Endothelial cell of umbilical vein (primary cell): ENCODE results near the gene SLC25A29.

Experiments used
- EZH2 ChIP-seq: IDR thresholded peaks from 2 replicates; pipeline ENCODE4 v1.6.1; 2012; ENCODE audit warnings: borderline replicate concordance, low read depth, mild to moderate bottlenecking, moderate library complexity, low read length, inconsistent platforms; ENCODE audit not compliant: severe bottlenecking
- FOS ChIP-seq: IDR thresholded peaks from 2 replicates; pipeline ENCODE4 v1.6.1; 2011; ENCODE audit warnings: mild to moderate bottlenecking, low read length, moderate library complexity, borderline replicate concordance; ENCODE audit not compliant: insufficient read depth
- GATA2 ChIP-seq: IDR thresholded peaks from 2 replicates; pipeline ENCODE4 v1.7.0; 2011; ENCODE audit warnings: low read depth, mild to moderate bottlenecking, moderate library complexity, mixed read lengths, low read length; ENCODE audit not compliant: insufficient read length, insufficient read depth
- JUN ChIP-seq: IDR thresholded peaks from 2 replicates; pipeline ENCODE4 v1.6.1; 2011; ENCODE audit warnings: borderline replicate concordance, low read depth; ENCODE audit not compliant: insufficient read length, insufficient read depth
- MAX ChIP-seq: IDR thresholded peaks from 2 replicates; pipeline ENCODE4 v1.6.1; 2011; ENCODE audit not compliant: insufficient read depth, insufficient read length
- MYC ChIP-seq: IDR thresholded peaks from one replicate; pipeline ENCODE4 v1.6.1; 2011; ENCODE audit warnings: mild to moderate bottlenecking, low read depth, low read length
- POLR2A ChIP-seq: IDR thresholded peaks from 2 replicates; pipeline ENCODE4 v1.6.1; 2012; ENCODE audit warnings: low read depth, mild to moderate bottlenecking, control low read depth, low read length
- POLR2AphosphoS5 ChIP-seq: IDR thresholded peaks from 2 replicates; pipeline ENCODE4 v1.6.1; 2012; ENCODE audit warnings: low read depth, mild to moderate bottlenecking, control low read depth, low read length, moderate library complexity; ENCODE audit not compliant: insufficient read depth
- TF ChIP-seq, protein P1 (sequence below), 2 donors: IDR thresholded peaks; 1 replicate in 1 of 2; 2 replicates in 1 of 2; pipeline ENCODE4 v1.5.1; 2011; ENCODE audit warnings: low read length in 2 of 2, mild to moderate bottlenecking in 2 of 2, moderate library complexity in 2 of 2, control low read depth in 1 of 2, inconsistent platforms in 1 of 2, low read depth in 1 of 2; ENCODE audit not compliant: insufficient read depth in 1 of 2; ENCODE audit errors: extremely low read depth in 1 of 2

- TF ChIP-seq, protein P1, sequence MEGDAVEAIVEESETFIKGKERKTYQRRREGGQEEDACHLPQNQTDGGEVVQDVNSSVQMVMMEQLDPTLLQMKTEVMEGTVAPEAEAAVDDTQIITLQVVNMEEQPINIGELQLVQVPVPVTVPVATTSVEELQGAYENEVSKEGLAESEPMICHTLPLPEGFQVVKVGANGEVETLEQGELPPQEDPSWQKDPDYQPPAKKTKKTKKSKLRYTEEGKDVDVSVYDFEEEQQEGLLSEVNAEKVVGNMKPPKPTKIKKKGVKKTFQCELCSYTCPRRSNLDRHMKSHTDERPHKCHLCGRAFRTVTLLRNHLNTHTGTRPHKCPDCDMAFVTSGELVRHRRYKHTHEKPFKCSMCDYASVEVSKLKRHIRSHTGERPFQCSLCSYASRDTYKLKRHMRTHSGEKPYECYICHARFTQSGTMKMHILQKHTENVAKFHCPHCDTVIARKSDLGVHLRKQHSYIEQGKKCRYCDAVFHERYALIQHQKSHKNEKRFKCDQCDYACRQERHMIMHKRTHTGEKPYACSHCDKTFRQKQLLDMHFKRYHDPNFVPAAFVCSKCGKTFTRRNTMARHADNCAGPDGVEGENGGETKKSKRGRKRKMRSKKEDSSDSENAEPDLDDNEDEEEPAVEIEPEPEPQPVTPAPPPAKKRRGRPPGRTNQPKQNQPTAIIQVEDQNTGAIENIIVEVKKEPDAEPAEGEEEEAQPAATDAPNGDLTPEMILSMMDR (IDR thresholded peaks at IDR 0.05; ENCODE audit: extremely low read depth in 1 of 2, insufficient read depth in 1 of 2, low read depth in 1 of 2, low read length in 2 of 2), result no peak
- TF ChIP-seq POLR2AphosphoS5 (no peak), GATA2 (no peak), POLR2A (no peak), EZH2 (no peak), JUN (no peak), MAX (no peak), MYC (no peak), FOS (no peak)
Measured at GRCh38 chr14:100268591-100269207, 37.5 kb downstream of the SLC25A29 start.
